Kidney (tissue), 14 donors: ENCODE measurements around the gene FRYL. TPM values are rescaled to one million over a fixed set of nuclear protein-coding genes. Genes with fewer than 3 reads are reported as not detected.
"Not testable (repeated sequence)": the region's sequence is repeated elsewhere in the genome, so short reads cannot be mapped to it uniquely, and the experiment has no call there.

Source experiments
- DNase-seq, 5 donors: peaks; one replicate each; pipeline ENCODE4 v3.0.0-alpha.2; 2013 to 2020
- FAIRE-seq: peaks from 2 replicates; lab custom pipeline; 2012; peaks lifted over from hg19 to GRCh38; lab: Jason Lieb, UNC
- H3K27ac ChIP-seq, 2 donors: one replicate each; pipeline ENCODE4 v1.7.0; 2013; ENCODE audit warnings: low read depth in 2 of 2, low read length in 2 of 2, inconsistent platforms in 1 of 2
- H3K27me3 ChIP-seq: one replicate; pipeline ENCODE4 v1.7.1; 2013; ENCODE audit warnings: low read length, inconsistent platforms; ENCODE audit not compliant: control insufficient read depth, insufficient read depth
- H3K36me3 ChIP-seq, 3 donors: one replicate each; pipeline versions ENCODE4 v1.7.0 to v1.7.1; 2013; ENCODE audit warnings: low read length in 3 of 3, control low read depth in 1 of 3, inconsistent platforms in 1 of 3; ENCODE audit not compliant: insufficient read depth in 3 of 3, control insufficient read depth in 2 of 3
- H3K4me1 ChIP-seq, 3 donors: one replicate each; pipeline versions ENCODE4 v1.7.0 to v1.7.1; 2013; ENCODE audit warnings: low read length in 3 of 3, inconsistent platforms in 1 of 3, low read depth in 1 of 3; ENCODE audit not compliant: control insufficient read depth in 2 of 3, insufficient read depth in 2 of 3
- H3K4me3 ChIP-seq, 3 donors: one replicate each; pipeline versions ENCODE4 v1.7.0 to v1.8.1; 2013; ENCODE audit warnings: low read length in 3 of 3, control low read depth in 1 of 3, inconsistent platforms in 1 of 3
- H3K9ac ChIP-seq, 3 donors: one replicate each; pipeline versions ENCODE4 v1.7.0 to v1.7.1; 2013; ENCODE audit warnings: low read length in 3 of 3, control low read depth in 1 of 3, inconsistent platforms in 1 of 3
- H3K9me3 ChIP-seq, 3 donors: one replicate each; pipeline versions ENCODE4 v1.7.0 to v1.7.1; 2013; ENCODE audit warnings: low read length in 3 of 3, control low read depth in 1 of 3, inconsistent platforms in 1 of 3; ENCODE audit not compliant: control insufficient read depth in 2 of 3, insufficient read depth in 1 of 3
- CTCF ChIP-seq: IDR thresholded peaks from 3 replicates; pipeline ENCODE4 v1.5.1; 2012; ENCODE audit warnings: mild to moderate bottlenecking, moderate library complexity, borderline replicate concordance; ENCODE audit not compliant: insufficient read depth; ENCODE audit errors: extremely low read depth
- intact Hi-C: fragments of 100-400 bp; cut with DNase I; formaldehyde crosslinking; loops from one replicate; pipeline ENCODE4 v1.11.1; 2022
- polyA plus RNA-seq: library from polyadenylated mRNA; stranded (reverse); fragments of 350-450 nt; fragmentation: Illumina TruSeq; extraction: RNeasy Lipid Tissue Mini Kit (QIAGEN cat#74804); gene quantifications from one replicate; pipeline ENCODE4 v1.2.3, GENCODE V29; 2014; ENCODE audit warnings: low read depth, low replicate concordance; ENCODE audit not compliant: insufficient read depth
- total RNA-seq: library from RNA; stranded (reverse); fragmentation: NEBNext Ultra II Directional; extraction: Animal tissue kit (Norgen Biotek cat#: 25700); gene quantifications from one replicate; pipeline ENCODE4 v1.2.1, GENCODE V29; 2021
- donor health status: control.
- donor health status: control.
- donor health status: control.
- donor health status: control.
- donor health status: control.
- donor health status: DM: yes; HTN: yes; CAD: no.
- donor health status: Normal renal cell carcinoma (clear cell type).

The FRYL gene
- total and polyA plus RNA-seq, 2 donors from 2014 or later: 11.6 to 78.9 TPM

GRCh38 chr4:48738856-48739255 lies 41.2 kb downstream of the FRYL start:
- no peak overlapping the region for H3K27ac ChIP-seq
- DNase-seq (no peak), FAIRE-seq (no peak)
- H3K4me3 ChIP-seq: no peak overlapping the region
- no peak for TF ChIP-seq CTCF
- no peak overlapping the region for H3K9ac ChIP-seq
- H3K27me3 ChIP-seq: no peaks in the 10 kb centered on the region
- intact Hi-C loops: no loop called here
- H3K9me3 ChIP-seq: no peaks in the 10 kb centered on the region
- H3K36me3 ChIP-seq: no peaks in the 10 kb centered on the region
- peaks cover 0 to 10% (median 0%) of the 10 kb centered on the region in 3 donors for H3K4me1 ChIP-seq

- FAIRE-seq, H3K9me3 ChIP-seq, H3K9ac ChIP-seq, H3K27ac ChIP-seq, H3K4me3 ChIP-seq, intact Hi-C loops, H3K36me3 ChIP-seq, DNase-seq, H3K4me1 ChIP-seq, H3K27me3 ChIP-seq: not testable (repeated sequence)
Measured at GRCh38 chr4:48728906-48729496, 51.1 kb downstream of the FRYL start.

- Histone ChIP-seq H3K9me3 (no peaks in the 10 kb centered on the region), H3K27ac (no peak overlapping the region), H3K36me3 (no peaks in the 10 kb centered on the region), H3K4me1 (peaks cover 0 to 7% (median 7%) of the 10 kb centered on the region in 3 donors), H3K4me3 (no peak overlapping the region), H3K9ac (no peak overlapping the region), H3K27me3 (no peaks in the 10 kb centered on the region)
- intact Hi-C loops: no loop called here
- DNase-seq (no peak), FAIRE-seq (no peak)
- TF ChIP-seq CTCF: no peak
Measured at GRCh38 chr4:48727666-48728459, 52.2 kb downstream of the FRYL start.

GRCh38 chr4:48725414-48725813 lies 54.7 kb downstream of the FRYL start:
- H3K36me3 ChIP-seq: no peaks in the 10 kb centered on the region
- peaks cover 0 to 7% (median 7%) of the 10 kb centered on the region in 3 donors for H3K4me1 ChIP-seq
- no peak for FAIRE-seq
- H3K9ac ChIP-seq: no peak overlapping the region
- no peak overlapping the region for H3K4me3 ChIP-seq
- intact Hi-C loops: no loop called here
- no peaks in the 10 kb centered on the region for H3K27me3 ChIP-seq
- H3K9me3 ChIP-seq: no peaks in the 10 kb centered on the region
- no peak for TF ChIP-seq CTCF
- DNase-seq: no peak
- no peak overlapping the region for H3K27ac ChIP-seq
